GM13976 (cell line): ENCODE results near the gene ACAA2.
"Not testable (repeated sequence)": the region's sequence is repeated elsewhere in the genome, so short reads cannot be mapped to it uniquely, and the experiment has no call there.

Source experiments
- DNase-seq: peaks from one replicate; pipeline ENCODE4 v3.0.0; 2012; ENCODE audit warnings: low spot score
- CTCF ChIP-seq: IDR thresholded peaks from 2 replicates; pipeline ENCODE4 v1.5.1; 2012; ENCODE audit warnings: borderline replicate concordance, mild to moderate bottlenecking; ENCODE audit not compliant: insufficient read depth; ENCODE audit errors: extremely low read depth, missing control alignments, control extremely low read depth
- in situ Hi-C: fragments of 300-500 bp; cut with MboI; formaldehyde crosslinking; loops from one replicate; pipeline ENCODE4 v1.12.0; 2022; ENCODE audit warnings: low sequenced_read_pairs, mixed read lengths, inconsistent platforms; ENCODE audit not compliant: unreplicated experiment

ACAA2 gene

GRCh38 chr18:49839012-49839411, 25.7 kb upstream of the ACAA2 start:
- DNase-seq, result no peak
- in situ Hi-C loops, result no loop called here
- TF ChIP-seq CTCF, result no peak

DNA sequence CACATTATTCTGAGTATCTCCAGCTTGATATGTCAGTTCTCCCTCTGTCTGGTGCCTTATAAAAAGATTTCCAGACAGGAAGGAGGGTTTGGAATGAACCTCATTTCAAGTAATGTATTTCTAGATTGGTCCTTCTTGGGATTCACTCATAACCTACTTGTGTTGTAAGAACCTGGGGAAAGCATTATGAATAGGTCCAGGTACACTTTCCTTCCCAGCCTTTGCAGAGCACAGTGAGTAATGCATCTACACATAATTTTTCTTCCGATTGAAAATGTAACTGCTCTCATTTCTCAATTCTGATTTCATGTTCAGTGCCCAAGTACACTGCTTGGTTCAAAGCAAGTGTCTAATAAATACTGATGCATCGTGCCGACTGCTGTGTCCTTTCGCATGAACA, 25.0 kb upstream of the ACAA2 start:
- TF ChIP-seq CTCF, result no peak
- DNase-seq, result no peak
- in situ Hi-C loops, result no loop called here

- TF ChIP-seq CTCF, result no peak
- in situ Hi-C loops, result no loop called here
- DNase-seq, result no peak
These were observed 24.6 kb upstream of the ACAA2 start for GRCh38 chr18:49837889-49838288.

DNA sequence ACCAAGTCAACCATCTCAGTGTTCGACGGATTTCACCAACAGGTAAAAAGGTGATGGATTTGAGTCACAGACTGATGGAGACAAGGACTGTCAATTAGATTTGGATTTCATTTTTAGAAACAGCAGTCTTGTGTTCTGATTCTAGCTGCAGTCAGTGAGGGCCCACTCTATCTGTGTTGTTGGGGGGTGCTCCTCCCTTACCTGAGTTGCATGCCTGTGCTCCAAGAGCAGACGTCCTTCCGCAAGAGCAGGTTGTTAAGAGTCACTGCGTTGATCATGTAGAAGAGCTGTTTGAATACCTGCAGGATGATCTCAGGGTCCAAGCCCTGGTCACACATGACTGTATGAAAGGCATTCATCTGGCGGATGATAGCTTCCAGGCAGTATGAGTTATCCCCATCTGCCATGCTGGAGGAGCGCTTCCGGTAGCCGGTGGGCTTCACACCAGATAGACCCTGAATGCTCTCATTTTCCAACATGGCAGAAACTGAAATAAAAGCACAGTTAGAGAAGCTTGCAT, 24.0 kb upstream of the ACAA2 start:
- in situ Hi-C loops, result not testable (repeated sequence)

DNA sequence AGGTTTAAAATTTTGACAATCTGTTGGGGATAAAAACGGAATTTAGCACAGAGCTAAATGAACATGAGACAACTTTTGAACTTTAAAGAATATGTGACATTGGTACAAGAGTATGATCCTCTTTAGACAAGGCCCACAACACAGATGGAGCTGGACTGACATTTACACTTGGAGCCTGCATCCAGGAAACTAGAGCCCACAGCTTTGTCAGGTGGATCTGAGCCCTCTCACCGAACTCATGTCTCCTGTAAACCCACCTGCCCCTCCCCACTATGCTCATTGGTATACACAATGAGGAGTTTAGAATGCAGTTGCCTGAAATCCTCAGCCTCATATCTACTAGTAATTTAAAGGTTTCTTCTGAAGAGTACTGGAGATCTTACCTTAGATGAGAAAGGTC, 22.1 kb upstream of the ACAA2 start:
- TF ChIP-seq CTCF, result no peak

More for the DNA sequence above, 24.0 kb upstream of the ACAA2 start:
- DNase-seq, result not testable (repeated sequence)

GRCh38 chr18:49834258-49834657, 20.9 kb upstream of the ACAA2 start:
- TF ChIP-seq CTCF, result no peak
- DNase-seq, result no peak
- in situ Hi-C loops, result no loop called here

More for the DNA sequence above, 22.1 kb upstream of the ACAA2 start:
- DNase-seq, result no peak
- in situ Hi-C loops, result no loop called here

- no peak for TF ChIP-seq CTCF
- in situ Hi-C loops, result no loop called here
- DNase-seq, result no peak
These were observed 20.5 kb upstream of the ACAA2 start for GRCh38 chr18:49833814-49834213.
